ENCODE results near the gene BBLN. TPM values are rescaled to one million over a fixed set of nuclear protein-coding genes. Genes with fewer than 3 reads are reported as not detected.

BBLN gene
- total RNA-seq, 6 experiments from 2014 or later: 45.7 to 63.2 (median 50.5) TPM

DNA sequence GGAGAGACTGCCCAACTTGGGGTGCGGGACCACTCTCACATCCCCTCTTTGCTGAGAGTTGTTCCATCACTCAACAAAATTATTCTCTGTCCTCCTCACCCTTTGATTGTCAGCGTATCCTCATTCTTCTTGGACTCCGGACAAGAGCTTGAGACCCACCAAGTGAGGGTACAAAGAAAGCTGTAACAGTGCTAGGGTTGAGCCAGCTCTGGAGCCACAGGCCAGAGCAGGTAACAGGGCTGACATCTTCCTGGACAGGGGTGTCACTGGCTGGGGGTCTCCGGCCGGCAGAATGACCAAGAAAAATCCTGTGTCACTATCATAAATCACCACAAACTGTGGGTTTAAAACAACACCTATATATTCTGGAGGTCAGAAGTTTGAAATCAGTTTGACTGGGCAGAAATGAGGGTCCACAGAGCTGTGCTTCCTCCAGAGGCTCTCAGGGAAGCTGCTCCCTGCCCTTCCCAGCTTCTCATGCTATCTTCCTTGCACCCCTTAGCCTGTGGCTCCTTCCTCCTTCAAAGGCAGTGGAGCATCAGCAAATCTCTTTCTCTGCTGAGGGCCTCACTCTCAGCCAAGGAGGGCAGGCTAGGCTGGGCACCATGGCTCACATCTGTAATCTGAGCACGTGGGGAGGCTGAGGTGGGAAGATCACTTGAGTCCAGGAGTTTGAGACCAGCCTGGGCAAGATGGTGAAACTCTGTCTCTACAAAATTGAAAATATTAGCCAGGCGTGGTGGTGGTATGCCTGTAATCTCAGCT is 4.1 kb upstream of the BBLN start:
- H3K9me3 Mint-ChIP-seq: no peaks in the 10 kb centered on the region
- peaks cover 16% of the 10 kb centered on the region for H3K27me3 Mint-ChIP-seq (ENCODE audit: insufficient read depth)
- DNase-seq: no peak
- peaks cover 1% of the 10 kb centered on the region; the same call in 1 of the 2 replicates for H3K4me1 Mint-ChIP-seq (ENCODE audit: low read depth)
- no peaks in the 10 kb centered on the region for H3K36me3 Mint-ChIP-seq (ENCODE audit: low read depth)
- no peak overlapping the region for H3K27ac Mint-ChIP-seq
- no peak overlapping the region for H3K4me3 Mint-ChIP-seq
- no peak for TF ChIP-seq CTCF (IDR thresholded peaks at IDR 0.05)

DNA sequence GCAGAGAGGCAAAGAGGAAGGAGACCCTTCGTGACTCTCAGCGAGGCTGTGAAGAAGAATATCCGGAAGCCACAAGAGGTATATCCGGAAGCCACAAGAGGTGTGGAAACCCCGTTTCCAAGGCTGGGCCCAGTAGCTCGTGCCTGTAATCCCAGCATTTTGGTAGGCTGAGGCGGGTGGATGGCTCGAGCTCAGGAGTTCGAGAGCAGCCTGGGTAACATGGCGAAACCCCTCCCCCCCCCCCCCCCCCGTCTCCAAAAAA is 612 bp upstream of the BBLN start:
- DNase-seq: no peak
- H3K9me3 Mint-ChIP-seq: no peaks in the 10 kb centered on the region
- peaks cover 15% of the 10 kb centered on the region; the same call in 1 of the 2 replicates for H3K4me1 Mint-ChIP-seq (ENCODE audit: low read depth)
- H3K27ac Mint-ChIP-seq: no peak overlapping the region
- H3K4me3 Mint-ChIP-seq: peak overlapping the region; percentile 69
- H3K36me3 Mint-ChIP-seq (ENCODE audit: low read depth): peaks cover 14% of the 10 kb centered on the region
- peaks cover 8% of the 10 kb centered on the region for H3K27me3 Mint-ChIP-seq (ENCODE audit: insufficient read depth)
- no peak for TF ChIP-seq CTCF (IDR thresholded peaks at IDR 0.05)

GRCh38 chr9:128160603-128160987 is 530 bp downstream of the BBLN start:
- Mint-ChIP-seq H3K4me1 (ENCODE audit: low read depth) (peaks cover 15% of the 10 kb centered on the region; the same call in 1 of the 2 replicates), H3K9me3 (no peaks in the 10 kb centered on the region), H3K27ac (no peak overlapping the region; the same call in 1 of the 2 replicates), H3K36me3 (ENCODE audit: low read depth) (peaks cover 14% of the 10 kb centered on the region), H3K4me3 (peak overlapping the region; percentile 80), H3K27me3 (ENCODE audit: insufficient read depth) (peaks cover 3% of the 10 kb centered on the region; the same call in 1 of the 2 replicates)
- DNase-seq: peak; percentile 8
- no peak for TF ChIP-seq CTCF (IDR thresholded peaks at IDR 0.05)

DNA sequence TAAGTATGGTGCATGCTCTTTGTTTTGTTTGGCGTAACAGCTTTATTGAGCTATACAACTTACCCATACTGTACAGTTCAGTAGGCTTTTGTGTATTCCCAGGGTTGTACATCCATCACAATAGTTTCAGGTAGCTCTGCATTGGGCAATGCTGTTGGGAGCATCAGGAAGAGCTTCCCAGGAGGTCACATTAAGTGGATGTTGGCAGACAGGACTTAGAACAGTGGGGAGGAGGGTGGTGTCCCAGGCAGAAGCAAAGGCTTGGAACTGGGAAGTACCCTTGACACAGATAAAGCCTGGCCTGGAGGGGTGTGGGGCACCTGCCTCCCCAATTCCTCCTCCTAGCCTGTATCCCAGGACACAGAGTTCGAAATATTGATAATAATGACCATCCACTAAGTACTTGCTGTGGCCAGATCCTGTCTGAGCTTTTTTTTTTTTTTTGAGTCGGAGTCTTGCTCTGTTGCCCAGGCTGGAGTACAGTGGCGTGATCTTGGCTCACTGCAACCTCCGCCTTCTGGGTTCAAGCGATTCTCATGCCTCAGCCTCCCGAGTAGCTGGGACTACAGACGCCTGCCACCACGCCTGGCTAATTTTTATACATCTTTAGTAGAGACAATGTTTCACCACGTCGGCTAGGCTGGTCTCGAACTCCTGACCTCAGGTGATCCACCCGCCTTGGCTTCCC is 1.3 kb downstream of the BBLN start:
- H3K27me3 Mint-ChIP-seq (ENCODE audit: insufficient read depth): no peaks in the 10 kb centered on the region
- H3K4me3 Mint-ChIP-seq: peak overlapping the region; percentile 80
- peaks cover 14% of the 10 kb centered on the region for H3K36me3 Mint-ChIP-seq (ENCODE audit: low read depth)
- peaks cover 15% of the 10 kb centered on the region; the same call in 1 of the 2 replicates for H3K4me1 Mint-ChIP-seq (ENCODE audit: low read depth)
- H3K27ac Mint-ChIP-seq: no peak overlapping the region
- no peak for TF ChIP-seq CTCF (IDR thresholded peaks at IDR 0.05)
- DNase-seq: no peak
- H3K9me3 Mint-ChIP-seq: no peaks in the 10 kb centered on the region

GRCh38 chr9:128162215-128163026 is 2.4 kb downstream of the BBLN start:
- H3K4me3 Mint-ChIP-seq: no peak overlapping the region
- peak overlapping the region; percentile 54; the same call in 1 of the 2 replicates for H3K27ac Mint-ChIP-seq
- no peak for TF ChIP-seq CTCF (IDR thresholded peaks at IDR 0.05)
- H3K9me3 Mint-ChIP-seq: no peaks in the 10 kb centered on the region
- peaks cover 15% of the 10 kb centered on the region; the same call in 1 of the 2 replicates for H3K4me1 Mint-ChIP-seq (ENCODE audit: low read depth)
- peaks cover 14% of the 10 kb centered on the region for H3K36me3 Mint-ChIP-seq (ENCODE audit: low read depth)
- peaks cover 2% of the 10 kb centered on the region; the same call in 1 of the 2 replicates for H3K27me3 Mint-ChIP-seq (ENCODE audit: insufficient read depth)
- DNase-seq: no peak

All from HFFc6 (cell line).